B cell (primary cell): ENCODE results near the gene TBCD.

ENCODE experiments used
- CTCF ChIP-seq: fragments of 200-600 bp; IDR thresholded peaks from one replicate; pipeline ENCODE4 v1.8.0; 2022; ENCODE audit warnings: antibody characterized with exemption, mild to moderate bottlenecking
- EZH2 ChIP-seq: IDR thresholded peaks from 2 replicates; pipeline ENCODE4 v1.6.1; 2012; ENCODE audit warnings: borderline replicate concordance, low read depth, mild to moderate bottlenecking, moderate library complexity, low read length; ENCODE audit not compliant: insufficient read depth, poor library complexity, severe bottlenecking

GRCh38 chr17:82959242-82959930 is 207.5 kb downstream of the TBCD start:
- TF ChIP-seq CTCF: no peak
- TF ChIP-seq EZH2: no peak
